ENCODE measurements around the gene ZDHHC7. TPM values are rescaled to one million over a fixed set of nuclear protein-coding genes. Genes with fewer than 3 reads are reported as not detected.

ZDHHC7 gene
- total RNA-seq, 1 experiment from 2014 or later = 39.9 TPM

DNA sequence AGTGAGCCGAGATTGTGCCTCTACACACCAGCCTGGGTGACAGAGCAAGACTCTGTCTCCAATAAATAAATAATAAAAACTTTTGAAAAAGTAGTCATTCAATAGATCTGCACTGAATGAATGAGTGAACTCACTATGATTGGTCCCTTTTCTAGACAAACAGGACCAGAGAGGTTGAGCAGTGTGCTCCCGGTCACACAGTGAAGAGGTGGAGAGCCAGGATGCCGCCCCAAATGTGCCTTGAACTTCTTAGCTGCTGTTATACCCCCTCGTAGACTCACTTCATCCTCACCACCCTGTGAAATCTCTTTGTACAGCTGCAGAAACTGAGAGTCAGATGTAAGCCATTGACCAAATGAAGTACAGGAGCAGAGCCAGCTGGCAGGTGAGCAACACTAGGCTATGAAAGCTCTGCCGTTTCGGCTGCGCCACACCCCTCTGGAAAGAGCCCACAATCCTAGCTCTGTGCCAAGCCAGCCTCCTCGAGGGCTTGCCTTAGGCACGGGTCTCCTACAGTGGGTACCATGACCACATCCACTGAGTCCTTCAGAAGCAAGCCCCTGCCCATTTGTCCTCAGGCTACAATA is 8.4 kb upstream of the ZDHHC7 start:
- no peak overlapping the region for H3K9ac ChIP-seq (ENCODE audit: low read length)
- no peaks in the 10 kb centered on the region for H3K79me2 ChIP-seq (ENCODE audit: insufficient read depth, low read length)
- TF ChIP-seq, protein P1, sequence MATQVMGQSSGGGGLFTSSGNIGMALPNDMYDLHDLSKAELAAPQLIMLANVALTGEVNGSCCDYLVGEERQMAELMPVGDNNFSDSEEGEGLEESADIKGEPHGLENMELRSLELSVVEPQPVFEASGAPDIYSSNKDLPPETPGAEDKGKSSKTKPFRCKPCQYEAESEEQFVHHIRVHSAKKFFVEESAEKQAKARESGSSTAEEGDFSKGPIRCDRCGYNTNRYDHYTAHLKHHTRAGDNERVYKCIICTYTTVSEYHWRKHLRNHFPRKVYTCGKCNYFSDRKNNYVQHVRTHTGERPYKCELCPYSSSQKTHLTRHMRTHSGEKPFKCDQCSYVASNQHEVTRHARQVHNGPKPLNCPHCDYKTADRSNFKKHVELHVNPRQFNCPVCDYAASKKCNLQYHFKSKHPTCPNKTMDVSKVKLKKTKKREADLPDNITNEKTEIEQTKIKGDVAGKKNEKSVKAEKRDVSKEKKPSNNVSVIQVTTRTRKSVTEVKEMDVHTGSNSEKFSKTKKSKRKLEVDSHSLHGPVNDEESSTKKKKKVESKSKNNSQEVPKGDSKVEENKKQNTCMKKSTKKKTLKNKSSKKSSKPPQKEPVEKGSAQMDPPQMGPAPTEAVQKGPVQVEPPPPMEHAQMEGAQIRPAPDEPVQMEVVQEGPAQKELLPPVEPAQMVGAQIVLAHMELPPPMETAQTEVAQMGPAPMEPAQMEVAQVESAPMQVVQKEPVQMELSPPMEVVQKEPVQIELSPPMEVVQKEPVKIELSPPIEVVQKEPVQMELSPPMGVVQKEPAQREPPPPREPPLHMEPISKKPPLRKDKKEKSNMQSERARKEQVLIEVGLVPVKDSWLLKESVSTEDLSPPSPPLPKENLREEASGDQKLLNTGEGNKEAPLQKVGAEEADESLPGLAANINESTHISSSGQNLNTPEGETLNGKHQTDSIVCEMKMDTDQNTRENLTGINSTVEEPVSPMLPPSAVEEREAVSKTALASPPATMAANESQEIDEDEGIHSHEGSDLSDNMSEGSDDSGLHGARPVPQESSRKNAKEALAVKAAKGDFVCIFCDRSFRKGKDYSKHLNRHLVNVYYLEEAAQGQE (IDR thresholded peaks at IDR 0.05; ENCODE audit: low read depth) = no peak
- H3K9me3 ChIP-seq (ENCODE audit: control insufficient read depth in 1 of 2, insufficient read depth in 1 of 2, low read depth in 1 of 2, low read length in 2 of 2) = no peaks in the 10 kb centered on the region
- H3K9me2 ChIP-seq (ENCODE audit: insufficient read depth) = no peaks in the 10 kb centered on the region
- BruUV-seq (replicated peaks) = no TSS peak
- CTCF ChIA-PET = no interaction called here
- POLR2A ChIA-PET = interaction anchor here (1.3 kb wide), 1 partner anchor 8 kb away, joined by 3 read pairs; the partner anchor contains the start of gene ZDHHC7
- no peak overlapping the region for H3K27ac ChIP-seq (ENCODE audit: low read depth, low read length)
- DNase-seq (ENCODE audit: low read depth, low spot score) = no peak
- H3K36me3 ChIP-seq (ENCODE audit: control insufficient read depth in 1 of 2, insufficient read depth in 2 of 2, low read length in 2 of 2) = no peaks in the 10 kb centered on the region
- RAD21 ChIA-PET (ENCODE audit: low non-redundant PET in 1 of 2, low total read pairs in 2 of 2, uncharacterized antibody in 2 of 2, unreplicated experiment in 2 of 2) = no interaction called here
- H3K4me2 ChIP-seq (ENCODE audit: low read length) = no peak overlapping the region
- H3K4me3 ChIP-seq (replicated peaks in 1 of 2; ENCODE audit: low read depth in 1 of 2, low read length in 2 of 2) = no peak overlapping the region
- H3K27me3 ChIP-seq (ENCODE audit: insufficient read depth, low read length) = no peaks in the 10 kb centered on the region; the same call in 1 of the 2 replicates
- H2AFZ ChIP-seq (ENCODE audit: low read depth, low read length, poor library complexity, severe bottlenecking) = no peak overlapping the region
- no peak for ATAC-seq
- intact Hi-C loops (cut with micrococcal nuclease) = no loop called here
- no peaks in the 10 kb centered on the region for H3K4me1 ChIP-seq (ENCODE audit: control insufficient read depth in 1 of 2, insufficient read depth in 2 of 2, low read length in 2 of 2)
- no peaks in the 10 kb centered on the region for H4K20me1 ChIP-seq (ENCODE audit: insufficient read depth)

DNA sequence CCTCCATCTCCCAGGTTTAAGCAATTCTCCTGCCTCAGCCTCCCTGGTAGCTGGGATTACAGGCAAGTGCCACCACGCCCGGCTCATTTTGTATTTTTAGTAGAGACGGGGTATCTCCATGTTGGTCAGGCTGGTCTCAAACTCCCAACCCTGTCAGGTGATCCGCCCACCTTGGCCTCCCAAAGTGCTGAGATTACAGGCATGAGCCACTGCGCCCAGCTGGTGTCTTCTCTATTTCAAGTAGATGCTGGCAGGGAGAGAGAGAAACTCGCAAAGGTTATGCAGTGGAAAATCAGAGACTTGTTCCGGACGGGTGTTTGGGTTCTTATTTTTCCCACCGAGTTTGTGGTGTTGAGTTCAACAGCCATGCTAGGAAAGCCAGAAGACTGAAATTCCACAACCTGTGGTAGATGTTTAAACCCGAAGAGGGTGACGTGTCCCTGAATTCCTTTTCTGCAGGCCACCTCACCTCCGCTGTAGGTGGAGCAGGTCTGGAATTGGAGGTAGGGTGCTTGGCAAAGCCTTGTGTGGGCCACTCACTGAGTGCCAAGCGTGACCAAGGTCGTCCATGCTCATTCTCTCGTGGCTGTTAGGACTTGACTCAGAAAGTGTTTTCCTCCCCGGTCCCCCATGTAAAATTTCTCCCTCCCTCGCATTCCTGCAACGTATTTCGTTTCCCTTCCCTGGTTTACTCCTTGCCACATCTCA is 7.3 kb upstream of the ZDHHC7 start:
- no peak for DNase-seq (ENCODE audit: low read depth, low spot score)
- no peak overlapping the region for H3K9ac ChIP-seq (ENCODE audit: low read length)
- no peak overlapping the region for H3K4me3 ChIP-seq (replicated peaks in 1 of 2; ENCODE audit: low read depth in 1 of 2, low read length in 2 of 2)
- H3K4me2 ChIP-seq (ENCODE audit: low read length) = no peak overlapping the region
- no peaks in the 10 kb centered on the region; the same call in 1 of the 2 replicates for H3K27me3 ChIP-seq (ENCODE audit: insufficient read depth, low read length)
- RAD21 ChIA-PET (ENCODE audit: low non-redundant PET in 1 of 2, low total read pairs in 2 of 2, uncharacterized antibody in 2 of 2, unreplicated experiment in 2 of 2) = no interaction called here
- H3K9me2 ChIP-seq (ENCODE audit: insufficient read depth) = no peaks in the 10 kb centered on the region
- CTCF ChIA-PET = no interaction called here
- H3K36me3 ChIP-seq (ENCODE audit: control insufficient read depth in 1 of 2, insufficient read depth in 2 of 2, low read length in 2 of 2) = no peaks in the 10 kb centered on the region
- no peaks in the 10 kb centered on the region for H3K79me2 ChIP-seq (ENCODE audit: insufficient read depth, low read length)
- H2AFZ ChIP-seq (ENCODE audit: low read depth, low read length, poor library complexity, severe bottlenecking) = no peak overlapping the region
- intact Hi-C loops (cut with micrococcal nuclease) = no loop called here
- no peaks in the 10 kb centered on the region for H4K20me1 ChIP-seq (ENCODE audit: insufficient read depth)
- BruUV-seq (replicated peaks) = no TSS peak
- ATAC-seq = no peak
- POLR2A ChIA-PET = no interaction called here
- H3K27ac ChIP-seq (ENCODE audit: low read depth, low read length) = no peak overlapping the region
- H3K4me1 ChIP-seq (ENCODE audit: control insufficient read depth in 1 of 2, insufficient read depth in 2 of 2, low read length in 2 of 2) = no peaks in the 10 kb centered on the region
- H3K9me3 ChIP-seq (ENCODE audit: control insufficient read depth in 1 of 2, insufficient read depth in 1 of 2, low read depth in 1 of 2, low read length in 2 of 2) = no peaks in the 10 kb centered on the region
- TF ChIP-seq, protein P2, sequence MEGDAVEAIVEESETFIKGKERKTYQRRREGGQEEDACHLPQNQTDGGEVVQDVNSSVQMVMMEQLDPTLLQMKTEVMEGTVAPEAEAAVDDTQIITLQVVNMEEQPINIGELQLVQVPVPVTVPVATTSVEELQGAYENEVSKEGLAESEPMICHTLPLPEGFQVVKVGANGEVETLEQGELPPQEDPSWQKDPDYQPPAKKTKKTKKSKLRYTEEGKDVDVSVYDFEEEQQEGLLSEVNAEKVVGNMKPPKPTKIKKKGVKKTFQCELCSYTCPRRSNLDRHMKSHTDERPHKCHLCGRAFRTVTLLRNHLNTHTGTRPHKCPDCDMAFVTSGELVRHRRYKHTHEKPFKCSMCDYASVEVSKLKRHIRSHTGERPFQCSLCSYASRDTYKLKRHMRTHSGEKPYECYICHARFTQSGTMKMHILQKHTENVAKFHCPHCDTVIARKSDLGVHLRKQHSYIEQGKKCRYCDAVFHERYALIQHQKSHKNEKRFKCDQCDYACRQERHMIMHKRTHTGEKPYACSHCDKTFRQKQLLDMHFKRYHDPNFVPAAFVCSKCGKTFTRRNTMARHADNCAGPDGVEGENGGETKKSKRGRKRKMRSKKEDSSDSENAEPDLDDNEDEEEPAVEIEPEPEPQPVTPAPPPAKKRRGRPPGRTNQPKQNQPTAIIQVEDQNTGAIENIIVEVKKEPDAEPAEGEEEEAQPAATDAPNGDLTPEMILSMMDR (IDR thresholded peaks at IDR 0.05 in 2 of 3, conservative IDR thresholded peaks at IDR 0.05 in 1 of 3; ENCODE audit: borderline replicate concordance in 1 of 3, insufficient read depth in 1 of 3, low read depth in 2 of 3, low read length in 2 of 3) = no peak
- TF ChIP-seq TCF7L2 (IDR thresholded peaks at IDR 0.05; ENCODE audit: borderline replicate concordance, extremely low read depth, insufficient read depth, insufficient read length) (no peak), EZH2 (IDR thresholded peaks at IDR 0.05) (no peak), SIN3A (IDR thresholded peaks at IDR 0.05; ENCODE audit: low read depth) (no peak), EGR1 (IDR thresholded peaks at IDR 0.05; ENCODE audit: low read depth) (no peak), JUND (IDR thresholded peaks at IDR 0.05) (no peak), ZNF274 (IDR thresholded peaks at IDR 0.05; ENCODE audit: low read depth, low read length) (no peak), SP1 (IDR thresholded peaks at IDR 0.05; ENCODE audit: low read depth) (no peak)
- TF ChIP-seq, protein P3, sequence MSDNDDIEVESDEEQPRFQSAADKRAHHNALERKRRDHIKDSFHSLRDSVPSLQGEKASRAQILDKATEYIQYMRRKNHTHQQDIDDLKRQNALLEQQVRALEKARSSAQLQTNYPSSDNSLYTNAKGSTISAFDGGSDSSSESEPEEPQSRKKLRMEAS (IDR thresholded peaks at IDR 0.05) = no peak
